Measurements from ENCODE around the gene RTL5.

DNA sequence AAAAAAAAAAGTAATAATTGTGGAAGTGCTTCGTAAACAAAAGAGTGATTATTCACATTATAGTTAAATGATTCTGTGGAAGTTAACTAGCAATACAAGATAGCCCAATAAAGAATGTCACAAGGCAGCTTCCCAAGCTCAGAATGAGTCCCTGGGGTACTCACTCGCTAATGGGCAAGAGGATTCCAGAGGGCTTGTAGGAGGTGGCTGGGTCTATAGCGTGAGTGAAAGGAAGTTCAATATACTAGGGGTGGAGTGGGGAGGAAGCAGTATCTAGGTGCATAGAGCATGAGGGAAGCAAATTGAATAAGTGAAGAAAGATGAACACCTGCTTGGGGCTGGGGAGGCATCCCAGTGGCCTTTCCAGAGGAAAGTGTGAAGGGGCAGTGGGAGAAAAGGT is 42.5 kb downstream of the RTL5 start:
- no peak for TF ChIP-seq SRF (IDR thresholded peaks at IDR 0.05; ENCODE audit: low read depth in 2 of 2, low read length in 2 of 2)
- no peak for TF ChIP-seq MYC (IDR thresholded peaks at IDR 0.05; ENCODE audit: insufficient read depth, insufficient read length, insufficient replicate concordance, low read length, severe bottlenecking)
- TF ChIP-seq, protein P1, sequence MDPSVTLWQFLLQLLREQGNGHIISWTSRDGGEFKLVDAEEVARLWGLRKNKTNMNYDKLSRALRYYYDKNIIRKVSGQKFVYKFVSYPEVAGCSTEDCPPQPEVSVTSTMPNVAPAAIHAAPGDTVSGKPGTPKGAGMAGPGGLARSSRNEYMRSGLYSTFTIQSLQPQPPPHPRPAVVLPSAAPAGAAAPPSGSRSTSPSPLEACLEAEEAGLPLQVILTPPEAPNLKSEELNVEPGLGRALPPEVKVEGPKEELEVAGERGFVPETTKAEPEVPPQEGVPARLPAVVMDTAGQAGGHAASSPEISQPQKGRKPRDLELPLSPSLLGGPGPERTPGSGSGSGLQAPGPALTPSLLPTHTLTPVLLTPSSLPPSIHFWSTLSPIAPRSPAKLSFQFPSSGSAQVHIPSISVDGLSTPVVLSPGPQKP (IDR thresholded peaks at IDR 0.05; ENCODE audit: low read depth, low read length): no peak
- TF ChIP-seq, protein P2, sequence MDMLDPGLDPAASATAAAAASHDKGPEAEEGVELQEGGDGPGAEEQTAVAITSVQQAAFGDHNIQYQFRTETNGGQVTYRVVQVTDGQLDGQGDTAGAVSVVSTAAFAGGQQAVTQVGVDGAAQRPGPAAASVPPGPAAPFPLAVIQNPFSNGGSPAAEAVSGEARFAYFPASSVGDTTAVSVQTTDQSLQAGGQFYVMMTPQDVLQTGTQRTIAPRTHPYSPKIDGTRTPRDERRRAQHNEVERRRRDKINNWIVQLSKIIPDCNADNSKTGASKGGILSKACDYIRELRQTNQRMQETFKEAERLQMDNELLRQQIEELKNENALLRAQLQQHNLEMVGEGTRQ (IDR thresholded peaks at IDR 0.05; ENCODE audit: borderline replicate concordance, low read depth, low read length): no peak
- no peak for TF ChIP-seq NRF1 (conservative IDR thresholded peaks at IDR 0.05; ENCODE audit: low read depth, low read length)
- TF ChIP-seq TAF1 (IDR thresholded peaks at IDR 0.05; ENCODE audit: borderline replicate concordance, low read depth, low read length): no peak
- TF ChIP-seq, protein P3, sequence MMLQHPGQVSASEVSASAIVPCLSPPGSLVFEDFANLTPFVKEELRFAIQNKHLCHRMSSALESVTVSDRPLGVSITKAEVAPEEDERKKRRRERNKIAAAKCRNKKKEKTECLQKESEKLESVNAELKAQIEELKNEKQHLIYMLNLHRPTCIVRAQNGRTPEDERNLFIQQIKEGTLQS (IDR thresholded peaks at IDR 0.05; ENCODE audit: borderline replicate concordance, extremely low read depth, low read depth, low read length): no peak

All from GM12878 (cell line).